Measurements from ENCODE around the gene TRPM1.

The TRPM1 gene

DNA sequence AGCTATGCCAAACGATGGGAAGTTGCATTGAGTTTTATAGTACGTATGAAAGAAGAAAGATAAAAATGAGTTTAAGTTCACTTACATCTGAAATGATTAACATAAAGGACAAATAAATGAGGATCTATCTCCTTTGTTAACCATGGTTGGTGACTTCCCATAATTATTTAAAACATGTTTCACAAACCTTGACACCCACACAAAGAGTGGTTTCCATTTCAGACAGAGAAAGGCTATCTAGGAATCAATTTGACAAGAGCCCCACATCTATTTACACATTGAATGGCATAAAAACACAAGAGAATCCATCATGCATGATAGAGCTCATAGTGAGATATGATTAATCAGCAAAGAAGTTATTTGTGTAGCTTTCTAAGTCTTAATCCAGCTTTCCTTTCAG, 95.9 kb downstream of the TRPM1 start:
- DNase-seq (ENCODE audit: low spot score) = no peak
- TF ChIP-seq, protein P1, sequence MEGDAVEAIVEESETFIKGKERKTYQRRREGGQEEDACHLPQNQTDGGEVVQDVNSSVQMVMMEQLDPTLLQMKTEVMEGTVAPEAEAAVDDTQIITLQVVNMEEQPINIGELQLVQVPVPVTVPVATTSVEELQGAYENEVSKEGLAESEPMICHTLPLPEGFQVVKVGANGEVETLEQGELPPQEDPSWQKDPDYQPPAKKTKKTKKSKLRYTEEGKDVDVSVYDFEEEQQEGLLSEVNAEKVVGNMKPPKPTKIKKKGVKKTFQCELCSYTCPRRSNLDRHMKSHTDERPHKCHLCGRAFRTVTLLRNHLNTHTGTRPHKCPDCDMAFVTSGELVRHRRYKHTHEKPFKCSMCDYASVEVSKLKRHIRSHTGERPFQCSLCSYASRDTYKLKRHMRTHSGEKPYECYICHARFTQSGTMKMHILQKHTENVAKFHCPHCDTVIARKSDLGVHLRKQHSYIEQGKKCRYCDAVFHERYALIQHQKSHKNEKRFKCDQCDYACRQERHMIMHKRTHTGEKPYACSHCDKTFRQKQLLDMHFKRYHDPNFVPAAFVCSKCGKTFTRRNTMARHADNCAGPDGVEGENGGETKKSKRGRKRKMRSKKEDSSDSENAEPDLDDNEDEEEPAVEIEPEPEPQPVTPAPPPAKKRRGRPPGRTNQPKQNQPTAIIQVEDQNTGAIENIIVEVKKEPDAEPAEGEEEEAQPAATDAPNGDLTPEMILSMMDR (IDR thresholded peaks at IDR 0.05; ENCODE audit: extremely low read depth, missing control alignments) = no peak

DNA sequence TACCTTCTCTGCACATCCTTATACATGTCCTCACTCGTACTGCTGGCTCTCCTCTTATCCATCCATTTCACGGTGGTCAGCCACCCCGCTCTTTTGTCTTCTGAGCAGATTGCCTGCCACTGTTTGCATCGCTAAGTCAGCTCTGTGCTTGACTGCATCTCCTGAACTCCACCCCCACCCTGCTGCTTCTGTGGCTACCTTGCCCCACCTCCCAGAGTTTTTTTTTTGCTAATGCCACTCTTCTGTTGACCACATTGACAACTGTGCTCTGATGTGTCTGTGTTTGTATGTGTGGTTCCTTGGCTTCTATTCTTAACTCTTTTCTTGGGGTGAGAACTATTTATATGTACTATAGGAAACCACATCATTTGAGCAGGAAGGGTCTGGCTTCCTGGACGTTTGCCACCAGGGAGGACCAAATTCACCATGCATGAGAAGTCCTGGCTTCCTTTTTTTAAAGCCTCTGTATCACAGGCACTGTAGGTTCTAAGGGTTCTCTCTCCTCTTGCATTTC, 97.2 kb downstream of the TRPM1 start:
- DNase-seq (ENCODE audit: low spot score) = peak; percentile 75
- TF ChIP-seq, protein P1 (IDR thresholded peaks at IDR 0.05; ENCODE audit: extremely low read depth, missing control alignments) = no peak

DNA sequence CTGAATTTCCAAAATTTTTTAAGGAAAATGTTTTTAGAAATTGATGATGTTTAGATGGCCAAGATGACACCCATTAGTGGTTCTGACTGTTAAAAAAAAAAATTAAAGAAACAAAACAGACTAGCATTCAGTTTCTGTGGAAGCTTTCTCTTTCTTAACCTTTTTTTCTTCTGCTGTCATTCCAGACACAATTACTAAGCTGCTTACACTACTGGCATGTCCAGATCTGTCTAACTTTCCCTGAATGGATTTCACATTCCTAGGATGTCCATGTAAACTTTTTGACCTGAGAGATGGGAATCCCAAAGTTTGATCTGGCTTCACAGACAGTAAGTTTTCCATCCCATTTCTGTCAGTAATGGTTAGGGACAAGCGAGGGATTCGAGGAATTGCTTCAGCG, 99.8 kb downstream of the TRPM1 start:
- TF ChIP-seq, protein P1 (IDR thresholded peaks at IDR 0.05; ENCODE audit: extremely low read depth, missing control alignments) = no peak

DNA sequence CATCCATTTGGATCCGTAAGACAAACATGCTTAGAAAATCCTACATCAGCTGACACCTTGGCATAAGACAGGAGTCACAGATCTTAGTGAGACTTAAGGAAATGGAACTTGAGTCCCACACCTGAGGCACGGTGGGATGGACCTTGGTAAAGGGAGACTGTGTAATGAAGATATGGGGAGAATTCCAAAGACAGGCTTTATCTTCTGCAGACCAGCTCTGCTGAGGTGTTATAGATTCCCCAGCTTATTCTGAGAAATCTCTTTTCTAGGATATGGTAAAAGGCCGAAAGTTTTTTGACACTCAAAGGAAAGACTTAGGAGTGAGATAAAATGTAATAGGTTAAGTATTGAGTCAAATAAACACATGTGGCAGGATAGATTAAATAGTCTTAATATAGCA, 101.8 kb downstream of the TRPM1 start:
- TF ChIP-seq, protein P1 (IDR thresholded peaks at IDR 0.05; ENCODE audit: extremely low read depth, missing control alignments) = no peak
- DNase-seq (ENCODE audit: low spot score) = no peak

More for the DNA sequence above, 99.8 kb downstream of the TRPM1 start:
- no peak for DNase-seq (ENCODE audit: low spot score)

DNA sequence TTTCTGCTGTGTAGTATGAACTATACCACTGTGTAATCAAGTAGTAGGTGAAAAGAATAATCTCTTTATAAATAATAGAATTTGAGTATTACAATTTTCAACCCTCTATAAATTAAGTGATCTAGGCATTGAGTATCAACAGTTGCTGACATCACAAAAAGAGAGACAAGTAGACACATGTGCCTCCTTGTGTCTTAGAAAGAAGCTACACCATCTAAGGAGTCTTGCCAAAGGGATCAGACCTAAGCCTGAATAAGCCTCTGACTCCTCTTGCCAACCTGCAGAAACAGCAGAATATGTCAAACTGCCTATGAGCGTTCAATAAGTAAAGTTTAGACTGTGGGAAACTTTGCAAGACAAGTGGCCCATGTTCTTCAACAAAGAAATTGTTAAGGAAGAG, 104.3 kb downstream of the TRPM1 start:
- no peak for DNase-seq (ENCODE audit: low spot score)
- TF ChIP-seq, protein P1 (IDR thresholded peaks at IDR 0.05; ENCODE audit: extremely low read depth, missing control alignments) = no peak

DNA sequence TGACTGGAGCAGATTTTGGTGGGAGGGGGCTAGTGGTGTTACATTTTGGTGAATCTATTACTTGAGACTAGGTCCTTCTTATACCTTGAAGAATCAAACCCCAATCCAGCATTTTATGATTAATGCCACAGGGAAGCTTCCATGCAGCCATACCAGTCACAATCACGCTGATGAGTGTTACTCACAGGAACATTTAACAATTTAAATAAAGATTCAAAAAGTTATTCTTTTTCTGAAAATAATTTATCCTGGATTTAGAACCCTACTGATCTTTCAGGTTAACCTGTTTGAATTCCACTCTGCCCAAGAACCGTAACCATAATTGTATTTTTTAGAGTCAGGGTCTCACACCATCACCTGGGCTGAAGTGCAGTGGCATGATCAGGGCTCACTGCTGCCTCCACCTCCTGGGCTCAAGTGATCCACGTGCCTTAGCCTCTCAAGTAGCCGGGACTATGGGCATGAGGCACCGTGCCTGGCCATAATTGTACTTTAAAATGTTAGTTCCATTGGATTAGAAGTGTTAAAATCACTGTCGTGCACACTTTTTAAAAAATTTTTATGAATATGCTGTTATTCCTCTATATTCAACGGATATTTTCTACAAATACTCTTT, 109.2 kb downstream of the TRPM1 start:
- TF ChIP-seq, protein P1 (IDR thresholded peaks at IDR 0.05; ENCODE audit: extremely low read depth, missing control alignments) = no peak
- DNase-seq (ENCODE audit: low spot score) = no peak

DNA sequence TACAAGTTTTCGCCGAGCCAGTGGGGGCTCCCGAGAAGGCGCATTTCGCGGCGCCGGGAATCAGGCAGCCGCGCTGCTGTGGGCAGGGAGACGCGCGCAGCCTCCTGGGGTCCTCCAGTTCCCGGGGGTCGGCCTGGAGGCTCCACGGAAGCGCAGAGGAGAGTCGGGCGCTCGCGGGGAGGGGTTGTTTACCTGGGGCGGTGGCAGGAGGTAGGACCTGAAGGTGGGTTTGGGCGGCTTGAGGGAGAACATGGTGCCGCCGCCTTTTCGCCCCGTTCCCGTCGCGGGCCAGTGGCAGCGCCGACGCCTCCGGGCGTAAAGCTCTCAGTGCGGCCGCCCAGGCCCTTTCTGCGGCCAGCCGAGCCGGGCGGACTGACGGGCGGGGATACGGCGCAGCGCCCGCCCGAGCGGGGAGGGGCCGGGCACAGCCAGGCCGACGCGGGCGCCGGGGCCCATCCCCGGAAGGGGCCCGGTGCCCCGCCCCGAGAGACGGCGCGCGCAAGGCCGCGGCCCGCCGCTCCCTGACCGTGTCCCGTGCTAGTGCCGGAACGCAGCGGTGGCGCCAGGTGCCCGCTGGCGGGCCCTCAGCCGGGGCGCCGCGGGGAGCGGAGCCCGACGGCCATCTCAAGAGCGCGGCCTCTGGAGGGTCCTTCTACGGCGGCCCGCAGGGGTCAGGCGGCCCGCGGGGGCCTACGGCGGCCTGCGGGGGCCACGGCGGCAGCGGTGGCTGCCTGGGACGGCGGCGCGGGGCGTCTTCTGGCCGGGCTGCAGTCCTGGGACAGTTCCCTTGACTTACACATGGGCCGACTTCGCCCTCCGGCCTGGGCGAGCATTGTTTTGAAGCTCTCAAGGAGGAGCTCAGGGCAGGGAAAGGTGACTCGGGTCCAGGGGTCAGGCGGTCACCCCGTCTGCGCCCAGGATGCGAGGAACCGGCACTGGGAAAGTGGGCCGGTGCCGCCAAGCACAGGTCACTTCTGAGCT, 110.0 kb downstream of the TRPM1 start, which contains the start of gene MTMR10:
TSS of gene MTMR10 (minus strand) at position 374 of the 981 bp plus-strand sequence. CDS start at position 252, 122 bp downstream.
- DNase-seq (ENCODE audit: low spot score) = peak; percentile 96
- TF ChIP-seq, protein P1 (IDR thresholded peaks at IDR 0.05; ENCODE audit: extremely low read depth, missing control alignments) = no peak

Data from GM20000 (cell line).